ENCODE measurements around the gene C9orf43. TPM values are rescaled to one million over a fixed set of nuclear protein-coding genes. Genes with fewer than 3 reads are reported as not detected.

The C9orf43 gene
- total and polyA plus RNA-seq, 10 donors = 0.27 to 0.92 (median 0.47) TPM; not detected in 2

GRCh38 chr9:113372059-113372458 lies 38.5 kb upstream of the C9orf43 start:
- Histone ChIP-seq H3K36me3 (peaks cover 0 to 33% (median 22%) of the 10 kb centered on the region in 6 donors), H3K4me3 (no peak overlapping the region), H3K9me3 (no peaks in the 10 kb centered on the region), H3K4me1 (peaks cover 0 to 22% (median 13%) of the 10 kb centered on the region in 6 donors), H3K27me3 (replicated peaks in 1 of 7) (no peaks in the 10 kb centered on the region), H3K27ac (no peak overlapping the region)
- no peak for TF ChIP-seq POLR2AphosphoS5 (IDR thresholded peaks at IDR 0.05)
- TF ChIP-seq CTCF (IDR thresholded peaks at IDR 0.05 in 8 of 11, conservative IDR thresholded peaks at IDR 0.05 in 3 of 11) = no peak
- no peak for TF ChIP-seq POLR2A (IDR thresholded peaks at IDR 0.05)
- intact Hi-C loops (cut with DNase I; ENCODE audit: low total_unique reads) = no loop called here
- DNase-seq = peak; percentile 21
- 93 to 98% (median 96%) methylated on average over 5 of the region's 5 CpGs for WGBS, 5 donors

GRCh38 chr9:113373256-113373655 lies 37.3 kb upstream of the C9orf43 start:
- Histone ChIP-seq H3K4me1 (peaks cover 0 to 28% (median 17%) of the 10 kb centered on the region in 6 donors), H3K4me3 (no peak overlapping the region), H3K27me3 (replicated peaks in 1 of 7) (no peaks in the 10 kb centered on the region), H3K9me3 (no peaks in the 10 kb centered on the region), H3K36me3 (peaks cover 0 to 33% (median 22%) of the 10 kb centered on the region in 6 donors), H3K27ac (no peak overlapping the region)
- intact Hi-C loops (cut with DNase I; ENCODE audit: low total_unique reads) = no loop called here
- TF ChIP-seq CTCF (IDR thresholded peaks at IDR 0.05 in 8 of 11, conservative IDR thresholded peaks at IDR 0.05 in 3 of 11) (no peak), POLR2A (IDR thresholded peaks at IDR 0.05) (no peak), POLR2AphosphoS5 (IDR thresholded peaks at IDR 0.05) (no peak)
- WGBS, 5 donors = 72 to 88% (median 81%) methylated on average over 3 of the region's 3 CpGs
- DNase-seq = no peak

- H3K4me1 ChIP-seq = peaks cover 0 to 28% (median 17%) of the 10 kb centered on the region in 6 donors
- TF ChIP-seq POLR2A (IDR thresholded peaks at IDR 0.05) (no peak), POLR2AphosphoS5 (IDR thresholded peaks at IDR 0.05) (peak in 1 of 3 donors; percentile 16)
- H3K9me3 ChIP-seq = no peaks in the 10 kb centered on the region
- H3K27me3 ChIP-seq (replicated peaks in 1 of 7) = no peaks in the 10 kb centered on the region
- intact Hi-C loops (cut with DNase I; ENCODE audit: low total_unique reads) = no loop called here
- DNase-seq = peak; percentile 72
- no peak overlapping the region for H3K27ac ChIP-seq
- no peak overlapping the region for H3K4me3 ChIP-seq
- 91 to 95% (median 93%) methylated on average over 7 to 24 of the region's 24 CpGs for WGBS, 5 donors
- peaks cover 0 to 33% (median 22%) of the 10 kb centered on the region in 6 donors for H3K36me3 ChIP-seq
These were observed 36.7 kb upstream of the C9orf43 start for GRCh38 chr9:113373676-113374392.

- DNase-seq = peak; percentile 33
- TF ChIP-seq POLR2AphosphoS5 (IDR thresholded peaks at IDR 0.05) (no peak), CTCF (IDR thresholded peaks at IDR 0.05 in 8 of 11, conservative IDR thresholded peaks at IDR 0.05 in 3 of 11) (no peak), POLR2A (IDR thresholded peaks at IDR 0.05) (no peak)
- Histone ChIP-seq H3K4me3 (peak overlapping the region in 6 of 8 donors; percentile 65 to 90 (median 80)), H3K27me3 (replicated peaks in 1 of 7) (no peaks in the 10 kb centered on the region), H3K4me1 (peaks cover 0 to 28% (median 17%) of the 10 kb centered on the region in 6 donors), H3K9me3 (no peaks in the 10 kb centered on the region), H3K36me3 (peaks cover 0 to 33% (median 22%) of the 10 kb centered on the region in 6 donors), H3K27ac (peak overlapping the region in 2 of 8 donors; percentile 5 to 14)
- intact Hi-C loops (cut with DNase I; ENCODE audit: low total_unique reads) = no loop called here
- WGBS, 5 donors = 82 to 91% (median 88%) methylated on average over 6 of the region's 6 CpGs
These were observed 35.2 kb upstream of the C9orf43 start for GRCh38 chr9:113375057-113376023.

All from spleen (tissue), 11 donors.